Muscle of back (tissue), 11 donors: ENCODE results near the gene TTLL8. TPM values are rescaled to one million over a fixed set of nuclear protein-coding genes. Genes with fewer than 3 reads are reported as not detected.

Source experiments
- DNase-seq, 3 donors: peaks; one replicate each; pipeline versions ENCODE4 v3.0.0 to v3.0.0-alpha.2; 2013
- polyA plus RNA-seq, 10 donors: library from polyadenylated mRNA; unstranded; fragments of 120-200 nt; gene quantifications; one replicate each; pipeline ENCODE4 v1.2.1, GENCODE V29; 2013; ENCODE audit not compliant: insufficient read length in 10 of 10

TTLL8 gene
- polyA plus RNA-seq, 10 donors: not detected

- no peak for DNase-seq
Observed at GRCh38 chr22:50044485-50045118, 13.5 kb downstream of the TTLL8 start.

- DNase-seq: no peak
Observed at GRCh38 chr22:50041361-50042065, 16.6 kb downstream of the TTLL8 start.

- DNase-seq: no peak
Observed at GRCh38 chr22:50040717-50041116, 17.4 kb downstream of the TTLL8 start.

- DNase-seq: no peak
Observed at GRCh38 chr22:50039669-50040443, 18.2 kb downstream of the TTLL8 start.

- no peak for DNase-seq
Observed at GRCh38 chr22:50035976-50036724, 21.9 kb downstream of the TTLL8 start.

GRCh38 chr22:50035131-50035881, 22.8 kb downstream of the TTLL8 start:
- DNase-seq: no peak

- no peak for DNase-seq
Observed at GRCh38 chr22:50034126-50035081, 23.7 kb downstream of the TTLL8 start.

GRCh38 chr22:50032941-50033601, 25.0 kb downstream of the TTLL8 start:
- no peak for DNase-seq

- DNase-seq: no peak
Observed at GRCh38 chr22:50032109-50032871, 25.8 kb downstream of the TTLL8 start.

- no peak for DNase-seq
Observed at GRCh38 chr22:50031189-50032091, 26.7 kb downstream of the TTLL8 start.

GRCh38 chr22:50030297-50031188, 27.6 kb downstream of the TTLL8 start:
- peak; percentile 14 to 71 (median 53) for DNase-seq

- DNase-seq: no peak
Observed at GRCh38 chr22:50027639-50028537, 30.2 kb downstream of the TTLL8 start.

- DNase-seq: no peak
Observed at GRCh38 chr22:50025993-50026392, 32.1 kb downstream of the TTLL8 start.

- DNase-seq: no peak
Observed at GRCh38 chr22:50022171-50022819, 35.8 kb downstream of the TTLL8 start.

GRCh38 chr22:50020606-50021005, 37.5 kb downstream of the TTLL8 start:
- DNase-seq: no peak
